Pulmonary artery endothelial cell (primary cell): ENCODE results near the gene DBX2. TPM values are rescaled to one million over a fixed set of nuclear protein-coding genes. Genes with fewer than 3 reads are reported as not detected.
"Not testable (repeated sequence)": the region's sequence is repeated elsewhere in the genome, so short reads cannot be mapped to it uniquely, and the experiment has no call there.

Source experiments
- DNase-seq: peaks from one replicate; pipeline ENCODE4 v3.0.0-alpha.2; 2011; ENCODE audit warnings: low read depth, low spot score
- total RNA-seq: library from RNA; depleted of rRNA; stranded (reverse); fragments of >200 nt; gene quantifications from 2 replicates; pipeline ENCODE4 v1.2.3, GENCODE V29; 2014

DBX2 gene
- total RNA-seq, result not detected in 2 replicates

DNA sequence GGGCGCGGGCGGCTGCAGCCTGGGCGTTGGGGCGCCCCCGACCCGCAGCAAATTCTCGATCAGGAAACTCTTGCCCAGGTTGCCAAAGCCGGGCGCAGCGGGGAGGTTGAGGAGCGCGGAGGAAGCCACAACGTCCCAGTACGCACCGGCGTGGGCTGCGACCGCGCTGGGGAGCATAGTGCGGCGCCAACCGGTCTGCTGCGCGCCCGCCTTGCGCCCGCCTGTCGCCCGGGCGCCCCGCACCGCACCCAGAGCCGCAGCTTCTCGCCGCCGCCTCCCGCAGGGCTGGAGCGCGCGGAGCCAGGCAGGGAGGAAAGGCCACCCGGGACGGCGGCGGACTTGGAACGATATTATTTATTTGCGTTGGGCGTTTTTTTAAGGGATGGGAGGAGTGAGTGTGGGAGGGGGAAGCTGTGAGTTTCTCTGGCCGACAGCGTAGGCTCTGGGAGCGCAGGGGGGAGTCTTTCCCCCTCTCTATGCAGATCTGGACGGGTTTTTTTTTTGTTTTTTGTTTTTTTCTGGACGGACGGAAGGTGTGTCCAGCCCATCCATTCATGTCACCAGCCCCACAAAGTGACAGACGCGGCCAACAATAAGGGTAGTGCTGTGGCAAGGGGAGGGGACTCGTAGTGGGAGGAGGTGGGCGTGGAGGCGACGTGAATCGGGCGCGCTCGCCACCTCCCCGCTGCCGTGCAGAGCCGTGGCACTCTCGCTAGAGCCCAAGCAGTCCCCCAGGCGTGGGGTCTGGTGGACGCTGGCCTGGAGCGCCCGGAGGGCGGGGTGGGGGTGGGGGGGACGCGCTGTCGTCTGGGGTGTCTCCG lies at the start of gene DBX2:
TSS of gene DBX2 (minus strand) at position 349 of the 821 bp plus-strand sequence. CDS start at position 177, 172 bp downstream.
- no peak for DNase-seq

DNA sequence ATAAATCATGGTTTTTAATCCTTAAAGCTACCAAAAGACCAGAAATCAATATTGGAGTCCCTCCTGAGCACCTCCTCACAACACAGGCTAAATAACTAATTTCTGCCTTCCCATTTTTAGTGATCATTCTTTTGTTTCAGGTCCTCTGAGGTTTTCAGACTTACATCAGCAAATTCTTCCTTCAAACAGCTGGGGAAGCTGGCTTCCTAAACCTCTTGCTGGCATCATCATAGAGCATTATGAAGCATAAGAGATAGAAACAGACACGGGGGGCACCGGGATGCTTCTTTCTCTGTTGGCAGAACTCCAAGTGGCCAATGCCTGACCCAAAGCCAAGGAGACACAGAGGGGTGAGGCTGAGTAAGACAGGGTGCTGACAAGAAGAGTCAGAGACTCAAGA lies 47.9 kb upstream of the DBX2 start:
- no peak for DNase-seq

DNA sequence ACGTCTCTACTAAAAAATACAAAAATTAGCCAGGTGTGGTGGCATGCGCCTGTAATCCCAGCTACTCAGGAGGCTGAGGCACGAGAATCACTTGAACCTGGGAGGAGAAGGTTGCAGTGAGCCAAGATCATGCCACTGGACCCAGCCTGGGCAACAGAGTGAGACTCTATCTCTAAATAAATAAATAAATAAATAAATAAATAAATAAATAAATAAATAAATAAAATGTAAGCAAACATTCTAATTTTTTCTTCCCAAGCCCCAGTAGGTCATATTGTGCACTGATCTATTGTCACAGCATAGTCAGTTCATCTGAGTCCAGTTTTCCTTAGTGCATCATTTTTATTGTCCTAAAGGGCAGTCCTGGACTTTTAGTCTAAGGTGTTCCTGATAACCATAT lies 44.5 kb upstream of the DBX2 start:
- DNase-seq, result not testable (repeated sequence)

DNA sequence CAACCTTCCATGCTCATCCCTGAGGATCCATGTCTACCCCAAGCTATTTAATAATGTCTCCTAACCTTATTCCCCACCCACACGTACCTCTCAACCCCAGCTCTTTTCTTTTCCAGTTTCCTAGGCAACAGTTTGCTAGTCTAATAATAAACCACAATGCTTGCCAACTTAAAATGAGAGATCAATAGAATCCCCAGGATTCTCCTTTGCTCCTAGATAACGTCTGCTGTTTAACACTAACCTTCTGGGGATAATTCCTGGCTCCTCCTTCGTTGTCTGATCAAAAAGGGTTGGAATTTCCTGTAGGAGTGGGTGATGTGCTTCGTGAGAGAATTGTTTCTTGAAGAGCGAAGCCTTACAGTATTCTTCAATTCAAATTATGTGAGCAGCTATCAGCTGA lies 42.2 kb upstream of the DBX2 start:
- DNase-seq, result no peak

DNA sequence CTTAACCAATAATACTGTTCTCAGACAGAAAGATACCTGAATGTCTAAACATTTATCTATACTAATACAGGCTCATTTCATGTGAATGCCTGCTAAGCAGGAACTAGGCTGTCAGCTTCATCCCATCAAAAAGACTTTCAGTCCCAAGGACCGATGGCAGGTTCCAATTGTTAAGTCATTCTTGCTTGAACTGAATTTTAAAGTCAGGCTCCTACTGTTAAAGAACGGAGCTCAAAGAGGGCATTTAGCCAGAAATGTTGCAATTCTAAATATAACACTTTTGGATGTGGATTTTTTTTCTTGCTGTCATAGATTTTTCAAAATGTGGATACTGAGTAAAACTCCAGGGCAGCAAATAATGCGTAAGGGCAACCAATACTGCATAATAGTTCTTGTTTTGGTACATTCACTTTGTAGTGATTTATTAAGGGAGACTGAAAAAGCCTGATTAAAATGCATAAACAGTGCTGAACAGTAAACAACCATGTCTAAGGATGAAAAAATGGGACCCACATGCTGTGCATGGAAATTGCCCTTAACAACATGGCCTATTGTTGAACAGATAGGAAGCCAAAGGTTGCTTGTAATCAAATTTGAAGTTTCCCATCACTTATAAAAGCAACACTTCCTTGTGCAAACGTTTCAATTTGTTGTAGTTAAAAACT lies 38.6 kb upstream of the DBX2 start:
- no peak for DNase-seq

DNA sequence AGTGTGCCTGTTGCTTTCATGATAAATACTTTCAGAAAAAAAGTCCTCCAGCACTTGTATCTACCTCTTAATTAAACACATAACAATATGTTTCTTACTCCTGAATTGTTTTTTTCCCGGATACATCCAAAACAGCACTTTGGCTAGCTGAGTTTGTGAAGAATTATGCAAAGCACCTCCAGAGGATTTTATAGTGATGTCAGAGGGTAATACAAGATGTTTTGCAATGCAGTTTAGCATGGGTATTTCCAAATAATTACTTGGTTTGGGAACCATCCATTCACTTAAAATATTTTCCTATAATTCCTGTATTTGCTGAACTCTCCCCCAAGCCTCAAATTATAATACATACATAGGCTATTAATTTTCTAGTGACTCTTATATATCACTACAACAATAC lies 37.7 kb upstream of the DBX2 start:
- DNase-seq, result no peak

DNA sequence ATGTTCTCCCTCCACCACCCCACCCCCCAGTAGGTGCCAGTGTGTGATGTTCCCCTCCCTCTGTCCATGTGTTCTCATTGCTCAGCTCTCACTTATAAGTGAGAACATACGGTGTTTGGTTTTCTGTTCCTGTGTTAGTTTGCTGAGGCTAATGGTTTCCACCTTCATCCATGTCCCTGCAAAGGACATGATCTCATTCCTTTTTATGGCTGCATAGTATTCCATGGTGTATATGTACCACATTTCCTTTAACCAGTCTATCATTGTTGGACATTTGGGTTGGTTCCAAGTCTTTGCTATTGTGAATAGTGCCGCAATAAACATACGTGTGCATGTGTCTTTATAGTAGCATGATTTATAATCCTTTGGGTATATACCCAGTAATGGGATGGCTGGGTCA lies 33.3 kb upstream of the DBX2 start:
- not testable (repeated sequence) for DNase-seq

DNA sequence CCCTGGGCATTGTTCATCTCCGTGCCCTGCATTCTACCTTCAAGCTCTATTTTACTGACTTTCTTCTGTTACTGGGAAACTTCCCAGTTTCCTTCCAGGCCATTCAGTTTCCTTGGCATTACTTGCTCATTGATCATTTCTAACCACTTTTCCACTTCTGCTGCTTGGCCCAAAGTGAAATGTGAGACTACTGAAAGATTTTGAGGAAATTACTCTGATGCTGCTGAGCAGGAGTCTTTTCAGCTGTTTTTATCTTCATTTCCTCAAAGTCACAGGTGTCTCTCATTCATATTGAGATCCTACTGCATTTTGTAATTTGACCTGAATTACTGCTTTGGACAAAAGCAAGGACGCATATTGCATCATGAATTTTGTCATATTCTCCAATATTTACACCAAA lies 26.4 kb upstream of the DBX2 start:
- DNase-seq, result no peak

DNA sequence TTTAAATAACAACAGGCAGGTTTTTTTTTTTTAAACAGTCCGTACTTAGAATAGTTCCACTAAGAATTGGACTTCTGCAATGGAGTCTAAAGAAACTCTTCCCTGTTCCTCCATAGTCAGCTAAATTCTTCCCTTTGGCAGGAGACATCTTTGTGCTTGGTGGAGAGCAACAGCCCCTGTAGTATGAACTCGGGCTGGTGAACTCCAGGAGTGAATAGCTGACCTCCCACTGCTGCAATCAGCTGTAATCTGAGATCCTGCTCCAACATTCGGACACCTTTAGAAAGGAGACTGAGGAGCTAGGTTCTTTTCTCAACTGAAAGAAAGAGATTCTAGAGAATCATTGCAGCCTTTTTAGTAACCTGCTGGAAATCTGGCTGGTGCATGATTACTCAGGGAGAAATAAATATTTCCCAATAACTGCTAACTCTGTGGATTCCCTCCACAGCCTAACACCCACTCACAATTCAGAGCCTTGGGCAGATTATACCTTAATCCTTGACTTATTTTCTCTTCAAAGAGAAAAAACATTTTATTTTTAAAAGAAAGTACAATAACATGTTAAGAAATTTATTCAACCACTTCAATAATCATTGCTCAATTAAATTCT lies 25.6 kb upstream of the DBX2 start:
- no peak for DNase-seq

DNA sequence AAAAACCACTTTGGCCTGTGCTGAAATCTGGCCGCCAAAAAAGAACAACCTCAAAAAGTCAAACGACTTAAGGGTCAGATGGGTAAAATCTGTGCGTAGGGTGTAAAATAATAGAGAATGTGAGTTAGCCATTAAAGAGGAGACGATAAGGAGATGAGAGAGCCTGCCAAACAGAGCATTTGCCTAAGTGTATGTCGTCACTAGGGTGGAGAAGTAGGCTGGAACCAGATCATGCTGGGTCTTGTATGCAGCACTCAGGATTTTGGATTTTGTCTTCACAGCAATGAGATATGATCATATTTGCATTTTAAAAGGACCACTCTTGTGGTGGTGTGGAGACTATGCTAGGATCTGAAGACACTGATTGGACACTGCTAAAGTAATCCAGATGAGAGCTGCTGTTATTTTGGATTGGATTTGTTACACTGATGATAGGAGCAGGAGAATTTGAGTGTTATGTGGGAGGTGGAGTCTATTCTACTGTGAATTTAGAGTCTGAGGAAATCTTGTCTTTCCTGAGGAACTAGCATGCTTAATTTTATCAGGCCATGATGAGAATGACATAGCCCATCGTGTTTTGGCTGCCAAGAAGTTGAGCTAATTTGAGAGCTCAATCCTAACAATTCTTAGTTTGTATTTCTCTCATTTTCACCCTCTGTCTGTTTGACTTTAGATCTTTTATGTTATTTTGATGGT lies 24.8 kb upstream of the DBX2 start:
- DNase-seq, result no peak

DNA sequence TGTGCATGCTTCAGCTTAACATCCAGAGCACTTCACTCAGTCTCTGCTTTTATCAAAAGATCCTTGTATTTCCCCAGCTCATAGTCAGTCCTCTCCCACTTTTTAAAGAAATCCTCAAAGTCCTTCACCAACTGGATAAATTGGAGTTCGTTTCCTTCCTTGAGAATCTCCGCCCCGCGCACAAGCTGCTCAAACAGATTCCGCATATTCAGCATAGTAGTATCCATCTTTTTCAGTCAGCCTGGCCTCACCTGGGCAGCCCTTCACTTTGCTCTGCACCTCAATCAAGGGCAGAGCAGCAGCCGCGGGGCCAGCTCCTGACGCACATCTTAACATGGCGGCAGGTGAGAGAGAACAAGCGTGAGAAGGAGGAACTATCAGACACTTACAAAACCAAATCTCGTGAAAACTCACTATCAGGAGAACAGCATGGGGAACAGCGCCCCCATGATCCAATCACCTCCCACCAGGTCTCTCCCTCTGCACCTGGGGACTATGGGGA lies 14.3 kb upstream of the DBX2 start:
- DNase-seq, result no peak

DNA sequence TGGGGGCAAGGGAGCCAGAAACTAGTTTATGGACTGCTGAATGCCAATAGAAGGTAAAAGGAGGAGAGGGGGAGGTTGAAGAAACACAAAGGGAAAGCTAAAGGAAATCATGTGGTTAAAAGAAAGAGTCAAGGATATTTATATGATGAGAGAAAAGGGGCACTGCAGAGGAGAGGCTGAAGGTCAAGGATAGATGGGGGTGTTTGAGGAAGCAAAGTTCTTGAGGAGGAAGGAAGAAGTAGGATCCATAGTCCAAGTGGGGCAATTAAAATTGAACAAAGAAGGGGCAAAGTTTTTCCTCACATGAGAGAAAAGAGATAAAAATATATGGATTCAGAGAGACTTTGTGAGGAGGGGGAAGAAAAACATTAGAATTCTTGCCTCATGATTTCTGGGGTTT lies 10.1 kb upstream of the DBX2 start:
- no peak for DNase-seq

DNA sequence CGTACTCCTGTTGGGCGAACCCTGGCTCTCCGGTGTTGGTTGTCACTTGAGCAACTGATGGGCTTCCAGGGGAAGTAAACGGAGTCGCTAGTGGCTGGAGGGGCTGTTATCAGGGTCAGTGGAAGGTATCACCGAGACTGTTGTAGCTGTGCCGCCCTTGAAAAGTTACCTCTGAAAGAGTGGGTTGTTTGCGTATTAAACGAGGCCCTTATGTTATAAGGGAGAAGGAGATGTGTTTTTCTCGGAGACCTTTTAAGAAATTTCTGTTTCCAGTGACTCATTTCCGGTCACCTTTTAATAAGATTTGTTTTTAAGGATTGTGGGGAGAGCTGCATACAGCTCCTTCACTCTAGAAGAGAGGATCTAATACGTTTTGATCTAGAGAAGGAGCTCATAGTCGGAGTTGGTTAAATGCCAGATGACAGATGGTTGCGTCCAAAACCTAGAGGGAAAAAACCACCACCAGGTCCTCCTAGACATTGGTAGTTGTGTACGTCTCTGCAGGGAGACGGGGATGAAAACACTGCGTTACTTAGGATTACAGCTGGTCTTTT lies 750 bp upstream of the DBX2 start:
- no peak for DNase-seq

DNA sequence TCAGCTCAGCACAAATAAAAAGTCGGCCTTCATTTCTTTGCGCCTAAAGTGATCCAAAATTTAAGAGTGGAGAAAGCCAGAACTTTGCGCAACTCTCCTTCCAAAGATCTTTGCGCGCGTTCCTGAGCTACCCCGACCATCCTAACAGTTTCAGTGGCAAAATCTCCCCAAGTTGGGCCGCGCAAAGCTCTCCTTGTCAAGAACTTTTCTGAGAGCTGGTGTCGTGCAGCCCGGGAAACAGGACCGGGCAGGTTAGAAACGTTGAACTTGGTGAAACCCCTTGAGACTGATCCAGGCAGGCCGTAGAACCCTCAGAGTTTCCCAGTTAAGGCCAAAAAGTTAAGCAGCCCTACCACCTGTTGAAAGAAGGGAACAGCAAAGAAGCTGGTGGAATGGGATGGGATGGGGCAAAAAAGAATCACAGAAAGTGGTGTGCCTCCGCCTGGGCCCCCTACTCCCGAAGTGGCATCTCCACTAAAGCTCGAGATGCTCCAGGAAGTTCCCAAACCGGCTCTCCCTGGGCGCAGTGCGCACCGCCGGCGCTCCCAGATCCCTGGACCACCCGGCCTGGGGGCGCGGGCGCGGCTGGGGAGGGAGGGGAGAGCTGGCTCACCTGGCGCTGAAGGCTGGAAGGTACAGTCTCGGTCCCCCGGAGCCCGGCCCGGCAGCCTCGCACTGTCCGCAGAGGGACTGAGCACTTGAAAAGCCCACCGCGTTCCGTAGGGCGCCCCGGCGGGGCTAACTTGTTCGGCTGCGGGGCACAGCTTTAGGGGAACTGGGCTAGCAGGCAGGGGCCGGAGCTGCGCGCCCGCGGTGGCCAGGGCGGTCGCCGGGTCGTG lies 768 bp downstream of the DBX2 start:
- DNase-seq, result no peak

DNA sequence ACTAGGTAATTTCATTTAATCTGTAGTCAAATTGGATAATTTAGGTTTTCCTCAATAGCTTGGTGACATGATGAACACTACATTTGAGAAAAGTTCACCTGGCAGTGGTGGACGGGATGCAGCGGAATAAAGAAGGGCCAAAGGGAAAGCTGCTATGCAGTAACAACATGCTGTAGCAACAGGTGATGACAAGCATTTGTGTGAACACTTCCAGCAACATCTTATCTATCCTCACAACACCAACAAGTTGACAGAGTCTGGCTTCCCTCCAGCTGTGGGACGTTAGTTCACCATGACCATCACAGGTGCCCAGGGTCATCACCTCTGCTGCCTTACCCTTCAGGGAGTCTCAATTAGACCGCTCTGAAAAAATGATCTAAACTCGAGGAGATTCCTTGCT lies 8.3 kb downstream of the DBX2 start:
- DNase-seq, result no peak

DNA sequence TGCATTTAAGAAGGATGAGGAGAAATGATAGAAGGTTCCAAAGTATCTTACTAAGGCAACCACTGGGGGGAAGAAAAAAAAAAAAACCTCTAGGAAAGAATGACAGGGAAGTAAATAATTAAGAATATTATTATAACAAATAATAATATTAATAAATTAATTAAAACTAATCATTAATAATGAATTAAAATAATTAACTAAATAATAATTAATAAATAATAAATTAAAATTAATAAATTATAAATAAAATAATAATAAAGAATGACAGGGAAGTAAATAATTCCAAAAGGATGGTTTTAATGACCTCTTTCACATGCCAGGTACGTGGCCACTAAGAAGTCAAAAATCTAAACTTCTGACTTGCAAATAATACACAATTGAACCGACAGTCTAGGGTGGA lies 9.9 kb downstream of the DBX2 start:
- no peak for DNase-seq

DNA sequence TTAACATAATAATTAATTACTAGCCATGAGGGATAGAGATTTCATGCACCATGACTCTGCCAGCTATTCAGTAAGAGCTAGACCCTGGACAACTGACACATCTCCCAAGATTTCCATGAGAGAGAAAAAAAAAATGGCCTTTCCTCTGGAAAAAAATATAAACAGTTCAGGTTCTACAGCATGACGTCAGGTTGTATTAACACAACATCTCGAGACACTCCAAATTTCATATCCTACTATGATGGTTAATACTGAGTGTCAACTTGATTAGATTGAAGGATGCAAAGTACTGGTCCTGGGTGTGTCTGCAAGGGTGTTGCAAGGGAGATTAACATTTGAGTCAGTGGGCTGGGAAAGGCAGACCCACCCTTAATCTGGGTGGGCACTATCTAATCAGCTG lies 11.1 kb downstream of the DBX2 start:
- DNase-seq, result no peak

DNA sequence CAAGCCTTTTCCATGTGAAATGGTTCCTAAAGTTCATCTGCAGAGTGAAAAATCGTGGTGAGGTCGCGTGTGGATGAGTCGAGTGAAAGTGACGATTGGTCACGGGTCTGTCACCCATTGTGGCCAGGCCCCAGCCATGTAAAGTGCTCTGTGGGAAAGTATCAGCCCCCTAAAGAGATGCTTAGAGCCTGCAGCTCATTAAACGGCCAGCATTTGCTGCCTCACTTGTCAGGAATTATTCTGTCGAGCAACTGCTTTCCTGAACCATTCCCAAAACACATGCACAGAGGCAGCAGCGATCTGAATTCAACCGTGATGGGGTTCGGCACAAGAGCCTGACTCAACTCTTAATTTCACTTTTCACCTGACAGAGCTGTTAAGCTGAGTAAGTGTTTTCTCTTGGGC lies 16.0 kb downstream of the DBX2 start:
- no peak for DNase-seq

DNA sequence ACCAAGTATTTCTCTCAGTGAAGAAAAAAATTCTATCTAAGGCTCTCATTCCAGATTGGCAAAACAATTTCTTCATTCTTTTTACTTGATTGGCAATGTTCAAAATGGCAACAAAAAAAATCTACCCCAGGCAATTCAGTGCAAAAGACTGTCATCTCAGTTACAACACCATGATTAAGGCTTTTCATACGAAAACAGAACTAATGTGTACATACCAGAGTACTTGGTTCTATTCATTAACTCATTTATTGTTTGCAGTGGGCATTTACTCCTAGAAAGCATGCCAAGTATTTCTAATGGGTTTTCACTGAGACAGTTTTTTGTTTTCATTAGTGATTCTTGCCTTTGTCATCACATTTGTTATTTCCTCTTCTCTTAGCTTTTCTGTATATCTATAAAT lies 33.0 kb downstream of the DBX2 start:
- no peak for DNase-seq

DNA sequence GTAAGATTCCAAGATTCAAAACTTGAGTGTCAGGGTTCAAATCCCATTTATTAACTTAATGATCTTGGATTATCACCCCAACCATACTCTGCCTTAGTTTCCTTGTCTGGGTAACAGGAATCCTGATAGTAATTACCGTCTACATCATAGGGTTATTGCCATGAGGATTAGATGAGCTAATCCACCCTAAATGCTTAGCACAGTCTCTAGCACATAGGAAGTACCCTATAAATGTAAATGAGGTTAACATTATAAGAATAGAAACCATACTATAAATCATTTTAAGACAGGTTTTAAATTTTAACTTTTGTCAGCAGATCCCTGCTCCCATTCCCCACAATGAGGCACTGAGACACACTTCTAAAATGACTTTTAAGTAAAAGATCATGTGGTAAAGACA lies 36.5 kb downstream of the DBX2 start:
- no peak for DNase-seq

DNA sequence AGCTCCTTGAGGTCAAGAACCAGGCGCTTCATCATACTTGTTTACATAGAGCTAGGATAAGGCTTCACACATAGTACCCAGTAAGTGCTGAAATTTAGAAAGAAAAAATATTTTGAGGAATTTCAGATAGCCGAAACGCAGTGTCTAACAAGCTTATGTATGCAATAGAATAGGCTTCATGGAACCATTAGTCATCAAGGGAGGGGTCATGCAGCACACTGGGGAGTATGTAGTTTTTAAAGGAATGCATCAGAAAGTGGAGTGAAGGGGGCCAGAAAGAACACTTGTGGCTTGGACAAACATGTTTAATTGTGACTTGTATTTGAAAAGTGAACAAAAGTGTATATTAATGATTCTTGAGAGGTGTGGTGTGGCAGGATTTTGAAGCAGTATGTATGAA lies 38.1 kb downstream of the DBX2 start:
- DNase-seq, result no peak
